OCI-LY7 (cell line): ENCODE data around the gene GATAD2A. TPM values are rescaled to one million over a fixed set of nuclear protein-coding genes. Genes with fewer than 3 reads are reported as not detected.

Source experiments
- BruUV-seq: library from RNA; stranded (reverse); fragments of 400-500 nt; replicated peaks from 2 replicates; lab custom pipeline; 2021; lab: Mats Ljungman, UMichigan
- CTCF ChIA-PET: fragments of 300-600 bp; sonication (Branson Sonifier 250); formaldehyde crosslinking; loops from one replicate; lab custom pipeline; 2022; ENCODE audit warnings: antibody characterized with exemption; ENCODE audit not compliant: unreplicated experiment; lab: Charles Lee
- POLR2A ChIA-PET: fragments of 300-600 bp; sonication (Branson Sonifier 250); formaldehyde crosslinking; loops from one replicate; lab custom pipeline; 2022; ENCODE audit warnings: antibody characterized with exemption; lab: Charles Lee
- DNase-seq: peaks from one replicate; pipeline ENCODE4 v3.0.0-alpha.2; 2015; ENCODE audit warnings: low spot score
- H2AFZ ChIP-seq: fragments of 200-600 bp; sonication (generic), shearing (Covaris generic); 2 replicates; pipeline ENCODE4 v1.6.1; 2014; ENCODE audit warnings: mild to moderate bottlenecking, antibody characterized with exemption, low read length, moderate library complexity
- H3K27ac ChIP-seq: fragments of 200-600 bp; sonication (generic); 2 replicates; pipeline ENCODE4 v1.5.1; 2014; ENCODE audit warnings: mixed run types, low read depth, mild to moderate bottlenecking, moderate library complexity, low read length, inconsistent platforms; ENCODE audit not compliant: poor library complexity, severe bottlenecking
- H3K36me3 ChIP-seq: fragments of 200-600 bp; sonication (generic); 2 replicates; pipeline ENCODE4 v1.6.1; 2014; ENCODE audit warnings: mild to moderate bottlenecking, antibody characterized with exemption, low read length, moderate library complexity, mixed read lengths; ENCODE audit not compliant: insufficient read depth
- H3K4me1 ChIP-seq: fragments of 200-600 bp; sonication (generic); 2 replicates; pipeline ENCODE4 v1.5.1; 2014; ENCODE audit warnings: mild to moderate bottlenecking, low read length; ENCODE audit not compliant: insufficient read depth, poor library complexity, severe bottlenecking
- H3K4me2 ChIP-seq: fragments of 200-600 bp; sonication (generic); 2 replicates; pipeline ENCODE4 v1.6.1; 2014; ENCODE audit warnings: mild to moderate bottlenecking, low read length
- H3K4me3 ChIP-seq: fragments of 200-600 bp; sonication (generic); 2 replicates; pipeline ENCODE4 v1.5.1; 2014; ENCODE audit warnings: mild to moderate bottlenecking, low read depth, low read length; ENCODE audit not compliant: poor library complexity, severe bottlenecking
- H3K79me2 ChIP-seq: fragments of 200-600 bp; sonication (generic); 2 replicates; pipeline ENCODE4 v1.6.1; 2016; ENCODE audit warnings: low read depth, mild to moderate bottlenecking, low read length, moderate library complexity, mixed read lengths; ENCODE audit not compliant: insufficient read depth
- H3K9me2 ChIP-seq: fragments of 200-600 bp; sonication (generic); 2 replicates; pipeline ENCODE4 v1.6.1; 2016; ENCODE audit warnings: mild to moderate bottlenecking, low read length, mixed read lengths; ENCODE audit not compliant: insufficient read depth
- H3K9me3 ChIP-seq: fragments of 200-600 bp; sonication (generic); 2 replicates; pipeline ENCODE4 v1.6.1; 2014; ENCODE audit warnings: mild to moderate bottlenecking, mixed run types, low read length, mixed read lengths
- H4K20me1 ChIP-seq: fragments of 200-600 bp; sonication (generic); 2 replicates; pipeline ENCODE4 v1.6.1; 2014; ENCODE audit warnings: mild to moderate bottlenecking, antibody characterized with exemption, low read length, moderate library complexity, mixed read lengths; ENCODE audit not compliant: insufficient read depth
- CTCF ChIP-seq: fragments of 200-600 bp; sonication (generic); conservative IDR thresholded peaks from 2 replicates; pipeline ENCODE4 v1.5.1; 2014; ENCODE audit warnings: mild to moderate bottlenecking, antibody characterized with exemption, low read length, moderate library complexity, mixed read lengths
- EZH2phosphoT487 ChIP-seq: fragments of 200-600 bp; sonication (generic); IDR thresholded peaks from 2 replicates; pipeline ENCODE4 v1.6.1; 2018; ENCODE audit warnings: low read depth, borderline replicate concordance, mild to moderate bottlenecking, mixed run types, antibody characterized with exemption, low read length, moderate library complexity, mixed read lengths
- intact Hi-C: fragments of 100-400 bp; cut with micrococcal nuclease; formaldehyde crosslinking; loops from one replicate; pipeline ENCODE4 v1.10.0; 2022; ENCODE audit not compliant: unreplicated experiment
- total RNA-seq, 2 experiments: library from RNA; depleted of rRNA in 1 of 2; stranded (reverse); fragments of >200 nt in 1 of 2; shearing (Covaris generic) in 1 of 2; gene quantifications; 2 replicates each; pipeline ENCODE4 v1.2.3, GENCODE V29; 2014 to 2022

GATAD2A gene
- total RNA-seq, 2 experiments from 2014 or later = 62.8 to 156 TPM

- no peaks in the 10 kb centered on the region for H3K36me3 ChIP-seq
- no peaks in the 10 kb centered on the region for H3K9me3 ChIP-seq
- CTCF ChIA-PET = no interaction called here
- DNase-seq = no peak
- no peak for TF ChIP-seq CTCF
- no peak for TF ChIP-seq EZH2phosphoT487
- no peaks in the 10 kb centered on the region for H3K9me2 ChIP-seq
- intact Hi-C loops = no loop called here
- no TSS peak for BruUV-seq
- no peak overlapping the region for H3K4me2 ChIP-seq
- no peak overlapping the region for H3K27ac ChIP-seq
- POLR2A ChIA-PET = no interaction called here
- no peaks in the 10 kb centered on the region for H4K20me1 ChIP-seq
- no peak overlapping the region for H2AFZ ChIP-seq
- peaks cover 4% of the 10 kb centered on the region for H3K4me1 ChIP-seq
- H3K4me3 ChIP-seq = no peak overlapping the region
- no peaks in the 10 kb centered on the region for H3K79me2 ChIP-seq
These were observed 140.2 kb downstream of the GATAD2A start for GRCh38 chr19:19545707-19546106.

DNA sequence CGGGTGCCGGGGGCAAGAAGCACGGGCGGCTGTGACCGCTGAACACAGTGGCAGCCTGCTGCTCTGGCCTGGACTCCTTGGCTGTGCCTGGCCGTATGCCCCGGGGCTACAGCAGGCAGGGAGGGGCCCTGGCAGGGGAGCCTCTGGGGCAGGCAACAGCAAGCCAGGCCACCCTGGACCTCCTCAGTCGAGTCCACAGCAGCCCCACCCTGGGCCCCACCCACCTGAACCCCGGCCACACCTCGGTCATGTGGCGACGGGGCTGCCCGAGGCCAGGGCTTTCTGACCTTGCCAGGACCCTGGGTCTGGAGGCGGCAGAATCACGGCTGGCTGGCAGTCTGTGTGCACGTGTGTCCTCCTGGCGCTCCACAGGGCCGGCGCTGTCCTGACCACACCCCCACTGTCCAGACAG is 141.3 kb downstream of the GATAD2A start:
- Histone ChIP-seq H3K27ac (no peak overlapping the region), H3K79me2 (no peaks in the 10 kb centered on the region), H3K9me3 (no peaks in the 10 kb centered on the region), H3K9me2 (no peaks in the 10 kb centered on the region), H2AFZ (no peak overlapping the region), H3K4me2 (no peak overlapping the region), H3K4me3 (no peak overlapping the region), H3K36me3 (no peaks in the 10 kb centered on the region), H4K20me1 (no peaks in the 10 kb centered on the region), H3K4me1 (no peaks in the 10 kb centered on the region)
- TF ChIP-seq EZH2phosphoT487 (no peak), CTCF (no peak)
- POLR2A ChIA-PET = no interaction called here
- no peak for DNase-seq
- CTCF ChIA-PET = no interaction called here
- intact Hi-C loops = no loop called here
- no TSS peak for BruUV-seq

DNA sequence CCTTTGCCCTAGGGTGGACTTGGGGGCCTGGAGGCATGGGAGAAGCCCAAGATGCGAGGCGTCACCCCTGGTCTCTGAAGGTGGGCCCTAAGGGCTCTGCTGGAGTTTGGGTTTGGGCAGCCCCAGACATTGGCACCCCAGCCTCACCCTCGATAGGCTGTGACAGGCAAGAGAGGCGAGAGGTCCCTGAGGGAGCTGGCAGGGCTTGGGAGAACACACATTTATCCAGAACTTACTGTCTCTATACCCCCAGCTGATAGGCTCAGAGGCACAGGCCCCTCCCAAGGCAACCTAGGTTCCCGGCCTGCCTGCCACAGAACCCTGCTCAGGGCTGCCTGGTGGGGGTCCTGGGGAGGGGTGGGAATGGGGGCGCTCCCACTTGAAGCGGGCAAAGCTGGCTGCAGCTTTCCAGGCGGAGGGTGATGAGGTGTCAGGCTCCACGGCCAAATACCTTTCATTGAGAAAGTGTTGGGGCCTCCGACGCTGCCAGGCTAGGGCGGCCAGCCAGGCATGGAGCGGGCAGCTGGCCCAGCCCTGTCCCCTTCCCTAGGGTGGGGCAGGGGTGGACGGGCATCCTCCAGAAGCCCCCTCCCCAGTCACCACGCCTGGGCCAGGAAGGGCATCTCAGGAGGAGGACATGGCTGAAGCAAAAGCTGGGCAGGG is 142.3 kb downstream of the GATAD2A start:
- no peaks in the 10 kb centered on the region for H3K9me2 ChIP-seq
- H3K4me2 ChIP-seq = no peak overlapping the region
- ChIA-PET POLR2A (no interaction called here), CTCF (no interaction called here)
- H4K20me1 ChIP-seq = no peaks in the 10 kb centered on the region
- DNase-seq = no peak
- H3K9me3 ChIP-seq = no peaks in the 10 kb centered on the region
- intact Hi-C loops = no loop called here
- H3K36me3 ChIP-seq = no peaks in the 10 kb centered on the region
- TF ChIP-seq CTCF (no peak), EZH2phosphoT487 (no peak)
- no peak overlapping the region for H3K4me3 ChIP-seq
- H3K4me1 ChIP-seq = no peaks in the 10 kb centered on the region
- BruUV-seq = no TSS peak
- no peak overlapping the region for H3K27ac ChIP-seq
- no peaks in the 10 kb centered on the region for H3K79me2 ChIP-seq
- no peak overlapping the region for H2AFZ ChIP-seq
